Activated naive CD4-positive, alpha-beta T cell treated with anti-CD3 and anti-CD28 coated beads for 36 hours (primary cell): Measurements from ENCODE around the gene CAPSL. TPM values are rescaled to one million over a fixed set of nuclear protein-coding genes. Genes with fewer than 3 reads are reported as not detected.
A peak's percentile ranks its signal among the peaks of the same experiment; 100 is the strongest.
"Not testable (repeated sequence)": the region's sequence is repeated elsewhere in the genome, so short reads cannot be mapped to it uniquely, and the experiment has no call there.

Experiments used
- CTCF ChIA-PET: fragments of 350-600 bp; sonication (Branson Sonifier 250); formaldehyde crosslinking; loops from one replicate; lab custom pipeline; 2021; ENCODE audit warnings: antibody characterized with exemption; lab: Charles Lee
- DNase-seq: peaks from one replicate; pipeline ENCODE4 v3.0.0-alpha.2; 2020
- H3K27ac Mint-ChIP-seq: one replicate; pipeline ENCODE4 v1.8.0; 2021; ENCODE audit warnings: mild to moderate bottlenecking, mixed read lengths
- H3K27me3 Mint-ChIP-seq: one replicate; pipeline ENCODE4 v1.8.0; 2021; ENCODE audit warnings: low read depth, mixed read lengths
- H3K36me3 Mint-ChIP-seq: one replicate; pipeline ENCODE4 v1.8.0; 2021; ENCODE audit warnings: low read depth, mixed read lengths
- H3K4me1 Mint-ChIP-seq: one replicate; pipeline ENCODE4 v1.8.0; 2021; ENCODE audit warnings: low read depth, mixed read lengths
- H3K4me3 Mint-ChIP-seq: one replicate; pipeline ENCODE4 v1.8.0; 2021; ENCODE audit warnings: mild to moderate bottlenecking, moderate library complexity, mixed read lengths
- H3K9me3 Mint-ChIP-seq: one replicate; pipeline ENCODE4 v1.8.0; 2021; ENCODE audit warnings: mixed read lengths
- intact Hi-C: fragments of 100-400 bp; cut with micrococcal nuclease; formaldehyde crosslinking; loops from one replicate; pipeline ENCODE4 v1.15.1; 2023
- total RNA-seq, 2 experiments: library from RNA; stranded (reverse); gene quantifications; one replicate each; pipeline ENCODE4 v1.2.3, GENCODE V29; 2021

CAPSL gene
- total RNA-seq, 2 experiments from 2014 or later, result 1.8 TPM

DNA sequence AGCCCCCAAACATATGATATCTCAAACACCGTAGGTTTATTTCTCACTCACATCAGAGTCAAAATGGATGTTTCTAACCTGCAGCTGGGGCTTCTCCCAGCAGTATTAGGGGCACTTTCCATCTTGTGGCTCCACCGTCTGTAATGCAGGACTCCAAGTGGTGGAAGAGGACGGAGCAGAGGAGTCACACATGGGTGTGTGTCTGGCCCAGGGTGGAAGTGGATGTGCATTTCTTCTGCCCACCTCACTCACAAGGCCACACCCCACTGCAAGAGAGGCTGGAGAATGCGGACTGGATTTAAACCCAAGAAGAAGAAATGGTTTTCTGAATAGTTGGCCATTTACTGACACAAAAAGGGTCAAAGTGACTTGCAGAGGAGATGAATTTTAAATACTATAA lies 67.8 kb downstream of the CAPSL start:
- peak overlapping the region; percentile 82 for H3K27ac Mint-ChIP-seq
- intact Hi-C loops, result no loop called here
- H3K4me3 Mint-ChIP-seq, result no peak overlapping the region
- peaks cover 85% of the 10 kb centered on the region for H3K36me3 Mint-ChIP-seq
- H3K4me1 Mint-ChIP-seq, result peaks cover 86% of the 10 kb centered on the region
- peaks cover 4% of the 10 kb centered on the region for H3K9me3 Mint-ChIP-seq
- CTCF ChIA-PET, result interaction anchor here (0.8 to 1.6 kb wide), 4 partner anchors 10 to 91 kb away, joined by 3 to 6 read pairs (median 6); no protein-coding TSS in a partner anchor
- no peak for DNase-seq
- H3K27me3 Mint-ChIP-seq, result no peaks in the 10 kb centered on the region

DNA sequence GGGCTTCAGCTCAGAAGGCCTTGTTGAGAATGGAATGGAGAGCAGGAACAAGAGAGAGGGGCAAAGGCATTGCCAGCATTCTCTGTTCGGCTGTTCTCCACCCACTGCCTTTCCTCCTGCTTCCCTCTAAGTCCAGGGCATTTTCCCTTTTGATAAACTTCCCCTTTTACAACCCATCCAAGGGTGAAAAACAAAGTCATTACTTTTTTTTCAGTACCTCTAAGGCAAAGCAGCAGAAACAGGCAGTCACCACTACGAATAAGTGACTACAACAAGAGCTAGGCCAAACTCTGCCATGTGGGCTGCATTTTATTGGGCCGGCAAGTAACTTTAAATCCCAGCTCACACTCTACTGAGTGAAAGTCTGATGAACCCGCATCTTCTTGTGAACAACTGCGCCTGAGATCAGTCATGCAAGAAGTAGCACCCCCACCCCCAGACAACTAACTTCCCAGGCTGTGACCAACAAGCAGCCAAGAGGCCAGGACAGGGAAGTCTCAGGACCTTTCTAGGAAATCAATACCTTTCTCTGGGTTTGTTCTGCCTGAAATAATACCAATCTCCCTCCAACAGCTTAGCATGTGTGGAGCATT lies 68.6 kb downstream of the CAPSL start:
- peaks cover 86% of the 10 kb centered on the region for H3K4me1 Mint-ChIP-seq
- no peak overlapping the region for H3K4me3 Mint-ChIP-seq
- peaks cover 85% of the 10 kb centered on the region for H3K36me3 Mint-ChIP-seq
- H3K27ac Mint-ChIP-seq, result peak overlapping the region; percentile 82
- DNase-seq, result peak; percentile 47
- H3K27me3 Mint-ChIP-seq, result no peaks in the 10 kb centered on the region
- peaks cover 7% of the 10 kb centered on the region for H3K9me3 Mint-ChIP-seq
- intact Hi-C loops, result no loop called here
- CTCF ChIA-PET, result interaction anchor here (1.5 to 1.6 kb wide), 2 partner anchors 55 to 57 kb away, joined by 6 read pairs; no protein-coding TSS in a partner anchor

GRCh38 chr5:35867998-35868397 lies 70.4 kb downstream of the CAPSL start:
- DNase-seq, result no peak
- peaks cover 83% of the 10 kb centered on the region for H3K36me3 Mint-ChIP-seq
- CTCF ChIA-PET, result interaction anchor here (0.5 to 1.2 kb wide), 4 partner anchors 9 to 821 kb away, joined by 3 read pairs; no protein-coding TSS in a partner anchor
- intact Hi-C loops, result no loop called here
- H3K4me3 Mint-ChIP-seq, result no peak overlapping the region
- peak overlapping the region; percentile 82 for H3K27ac Mint-ChIP-seq
- peaks cover 7% of the 10 kb centered on the region for H3K9me3 Mint-ChIP-seq
- no peaks in the 10 kb centered on the region for H3K27me3 Mint-ChIP-seq
- peaks cover 84% of the 10 kb centered on the region for H3K4me1 Mint-ChIP-seq

GRCh38 chr5:35863159-35863558 lies 75.3 kb downstream of the CAPSL start:
- DNase-seq, result peak; percentile 50

DNA sequence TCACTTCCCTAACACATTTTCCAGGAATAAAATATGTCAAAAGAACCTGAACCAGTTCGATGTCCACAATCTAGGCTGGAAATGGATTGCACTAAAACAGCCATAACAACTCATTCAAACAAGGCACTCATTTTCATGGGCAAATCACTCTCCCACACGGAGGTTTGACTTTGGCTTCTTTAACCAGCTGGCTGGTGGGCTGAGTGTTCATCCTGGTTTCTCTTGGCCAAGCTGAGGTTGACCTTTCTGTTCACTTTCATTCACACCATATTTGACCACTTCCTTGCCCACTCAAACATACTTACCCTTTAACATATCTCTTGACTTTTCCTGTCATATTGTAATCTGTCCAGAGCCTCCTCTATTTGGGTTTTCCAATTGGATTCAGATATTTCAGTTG lies 76.3 kb downstream of the CAPSL start:
- Mint-ChIP-seq H3K4me3 (peak overlapping the region; percentile 81), H3K27ac (peak overlapping the region; percentile 100), H3K36me3 (peaks cover 88% of the 10 kb centered on the region), H3K27me3 (no peaks in the 10 kb centered on the region), H3K4me1 (peaks cover 68% of the 10 kb centered on the region), H3K9me3 (peaks cover 3% of the 10 kb centered on the region)
- no peak for DNase-seq
- CTCF ChIA-PET, result interaction anchor here (0.9 to 14.8 kb wide), 11 partner anchors 10 to 211 kb away, joined by 3 to 163 read pairs (median 6); no protein-coding TSS in a partner anchor
- intact Hi-C loops, result no loop called here

More at GRCh38 chr5:35863159-35863558, 75.3 kb downstream of the CAPSL start:
- peaks cover 86% of the 10 kb centered on the region for H3K36me3 Mint-ChIP-seq
- CTCF ChIA-PET, result interaction anchor here (1.0 to 14.8 kb wide), 14 partner anchors 17 to 212 kb away, joined by 3 to 163 read pairs (median 5); no protein-coding TSS in a partner anchor
- peak overlapping the region; percentile 81 for H3K4me3 Mint-ChIP-seq
- no peaks in the 10 kb centered on the region for H3K27me3 Mint-ChIP-seq
- H3K9me3 Mint-ChIP-seq, result peaks cover 3% of the 10 kb centered on the region
- H3K4me1 Mint-ChIP-seq, result peaks cover 71% of the 10 kb centered on the region
- H3K27ac Mint-ChIP-seq, result peak overlapping the region; percentile 100
- intact Hi-C loops, result loop anchor here (1.0 kb wide), 1 partner anchor 21 kb away; no protein-coding TSS in a partner anchor

GRCh38 chr5:35861718-35862117 lies 76.7 kb downstream of the CAPSL start:
- H3K27ac Mint-ChIP-seq, result peak overlapping the region; percentile 100
- H3K9me3 Mint-ChIP-seq, result peaks cover 3% of the 10 kb centered on the region
- no peak for DNase-seq
- H3K4me3 Mint-ChIP-seq, result peak overlapping the region; percentile 81
- no peaks in the 10 kb centered on the region for H3K27me3 Mint-ChIP-seq
- intact Hi-C loops, result no loop called here
- peaks cover 89% of the 10 kb centered on the region for H3K36me3 Mint-ChIP-seq
- peaks cover 69% of the 10 kb centered on the region for H3K4me1 Mint-ChIP-seq
- CTCF ChIA-PET, result interaction anchor here (0.9 to 14.8 kb wide), 10 partner anchors 9 to 211 kb away, joined by 3 to 163 read pairs (median 6); no protein-coding TSS in a partner anchor

DNA sequence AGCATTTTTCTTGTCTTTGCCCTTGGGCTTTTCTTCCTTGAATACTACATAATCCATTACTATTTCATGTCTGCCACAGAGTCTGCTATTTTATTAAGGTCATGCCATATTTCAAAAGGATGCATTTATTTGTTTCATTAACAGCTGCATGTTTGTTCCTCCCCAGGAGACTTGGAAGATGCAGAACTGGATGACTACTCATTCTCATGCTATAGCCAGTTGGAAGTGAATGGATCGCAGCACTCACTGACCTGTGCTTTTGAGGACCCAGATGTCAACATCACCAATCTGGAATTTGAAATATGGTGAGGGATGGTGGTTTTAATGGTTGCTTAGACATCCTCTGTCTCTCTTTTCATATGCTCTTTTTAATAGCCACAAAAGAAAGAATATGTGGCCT lies 77.7 kb downstream of the CAPSL start:
- no peak for DNase-seq
- CTCF ChIA-PET, result interaction anchor here (1.0 to 14.8 kb wide), 4 partner anchors 38 to 80 kb away, joined by 3 to 163 read pairs (median 12); no protein-coding TSS in a partner anchor
- H3K4me1 Mint-ChIP-seq, result peaks cover 69% of the 10 kb centered on the region
- intact Hi-C loops, result no loop called here
- H3K36me3 Mint-ChIP-seq, result peaks cover 90% of the 10 kb centered on the region
- peak overlapping the region; percentile 100 for H3K27ac Mint-ChIP-seq
- peaks cover 3% of the 10 kb centered on the region for H3K9me3 Mint-ChIP-seq
- H3K27me3 Mint-ChIP-seq, result no peaks in the 10 kb centered on the region
- peak overlapping the region; percentile 81 for H3K4me3 Mint-ChIP-seq

GRCh38 chr5:35859101-35859661 lies 79.2 kb downstream of the CAPSL start:
- peak overlapping the region; percentile 100 for H3K27ac Mint-ChIP-seq
- CTCF ChIA-PET, result interaction anchor here (0.9 to 14.8 kb wide), 15 partner anchors 8 to 208 kb away, joined by 3 to 163 read pairs (median 7); no protein-coding TSS in a partner anchor
- intact Hi-C loops, result loop anchor here (5.0 to 10.0 kb wide), 3 partner anchors 383 to 1016 kb away; partner anchors contain the start of genes DNAJC21, NADK2 and NIPBL
- H3K36me3 Mint-ChIP-seq, result peaks cover 91% of the 10 kb centered on the region
- DNase-seq, result no peak
- no peaks in the 10 kb centered on the region for H3K27me3 Mint-ChIP-seq
- H3K4me1 Mint-ChIP-seq, result peaks cover 70% of the 10 kb centered on the region
- peak overlapping the region; percentile 81 for H3K4me3 Mint-ChIP-seq
- no peaks in the 10 kb centered on the region for H3K9me3 Mint-ChIP-seq

DNA sequence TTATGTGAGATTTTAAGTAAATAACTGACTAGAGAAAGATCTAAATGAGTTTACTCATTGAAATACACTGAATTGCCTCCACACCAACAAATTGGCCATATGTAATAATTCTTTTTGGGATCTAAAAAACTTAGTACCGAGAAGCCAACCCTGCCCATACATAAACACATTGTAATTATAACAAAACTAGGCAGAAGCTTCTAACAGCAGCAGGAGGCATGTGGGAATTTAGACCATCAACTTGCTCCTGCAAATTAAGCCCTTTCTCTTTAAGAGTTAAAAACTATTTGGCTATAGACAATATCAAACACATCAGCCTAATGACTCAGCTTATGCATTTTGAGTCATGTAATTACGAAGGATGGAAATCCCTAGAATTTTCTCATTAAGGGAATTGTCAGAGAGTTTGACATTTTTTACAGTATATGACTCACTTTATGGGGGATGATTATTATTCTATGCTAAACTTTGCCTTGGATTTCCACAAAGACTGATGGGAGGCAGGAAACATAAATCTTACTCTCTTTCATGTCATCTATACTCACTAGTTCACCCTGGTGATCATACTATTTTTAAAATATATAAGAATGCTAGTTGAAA lies 80.7 kb downstream of the CAPSL start:
- peaks cover 92% of the 10 kb centered on the region for H3K36me3 Mint-ChIP-seq
- H3K27ac Mint-ChIP-seq, result peak overlapping the region; percentile 100
- H3K27me3 Mint-ChIP-seq, result no peaks in the 10 kb centered on the region
- CTCF ChIA-PET, result interaction anchor here (1.4 to 14.8 kb wide), 10 partner anchors 21 to 206 kb away, joined by 3 to 163 read pairs (median 12); no protein-coding TSS in a partner anchor
- H3K9me3 Mint-ChIP-seq, result no peaks in the 10 kb centered on the region
- intact Hi-C loops, result loop anchor here (1.0 to 10.0 kb wide), 12 partner anchors 27 to 1017 kb away; partner anchors contain the start of genes DNAJC21, NADK2 and NIPBL
- peak overlapping the region; percentile 91 for H3K4me3 Mint-ChIP-seq
- DNase-seq, result no peak
- H3K4me1 Mint-ChIP-seq, result peaks cover 57% of the 10 kb centered on the region

- Mint-ChIP-seq H3K4me3 (peak within 1 kb of the TSS; percentile 91), H3K27me3 (no peaks in the 10 kb centered on the region), H3K27ac (peak within 1 kb of the TSS; percentile 100), H3K9me3 (no peaks in the 10 kb centered on the region), H3K36me3 (peaks cover 85% of the 10 kb centered on the region), H3K4me1 (peaks cover 55% of the 10 kb centered on the region)
- CTCF ChIA-PET, result interaction anchor here (1.2 to 14.8 kb wide), 8 partner anchors 20 to 76 kb away, joined by 3 to 163 read pairs (median 12); no protein-coding TSS in a partner anchor
- peak; percentile 50 for DNase-seq
- intact Hi-C loops, result loop anchor here (1.0 to 10.0 kb wide), 15 partner anchors 21 to 1018 kb away; partner anchors contain the start of genes DNAJC21, NADK2 and NIPBL
These were observed 81.6 kb downstream of the CAPSL start, which contains the start of gene IL7R for GRCh38 chr5:35856765-35857351. TSS of gene IL7R (plus strand) at chr5:35856891. CDS start at chr5:35856978, 87 bp downstream.

- CTCF ChIA-PET, result interaction anchor here (0.6 to 14.8 kb wide), 9 partner anchors 19 to 97 kb away, joined by 3 to 163 read pairs (median 4); no protein-coding TSS in a partner anchor
- peaks cover 79% of the 10 kb centered on the region for H3K36me3 Mint-ChIP-seq
- DNase-seq, H3K9me3 Mint-ChIP-seq, H3K27me3 Mint-ChIP-seq: not testable (repeated sequence)
- H3K4me1 Mint-ChIP-seq, result peaks cover 55% of the 10 kb centered on the region
- peak overlapping the region; percentile 91 for H3K4me3 Mint-ChIP-seq
- intact Hi-C loops, result loop anchor here (1.0 to 10.0 kb wide), 7 partner anchors 20 to 1019 kb away; partner anchors contain the start of genes DNAJC21, NADK2 and NIPBL
- peak overlapping the region; percentile 100 for H3K27ac Mint-ChIP-seq
These were observed 82.1 kb downstream of the CAPSL start for GRCh38 chr5:35856186-35856764.
